Neural cell (in vitro differentiated cells): Measurements from ENCODE around the gene BTBD9. TPM values are rescaled to one million over a fixed set of nuclear protein-coding genes. Genes with fewer than 3 reads are reported as not detected.

Experiments
- H2AFZ ChIP-seq: fragments of 200-600, 300-800 bp; sonication (generic), shearing (Covaris generic); 2 replicates; pipeline ENCODE4 v1.6.0; 2014; ENCODE audit warnings: low read depth, mild to moderate bottlenecking, antibody characterized with exemption, low read length, moderate library complexity
- H3F3A ChIP-seq: fragments of 200-600 bp; shearing (Covaris generic); 2 replicates; pipeline ENCODE4 v1.6.1; 2016; ENCODE audit warnings: mild to moderate bottlenecking, moderate library complexity, mixed read lengths, antibody characterized with exemption, low read length; ENCODE audit not compliant: insufficient read depth, poor library complexity, severe bottlenecking
- H3K27ac ChIP-seq: fragments of 200-600, 300-800 bp; sonication (generic), shearing (Covaris generic); 2 replicates; pipeline ENCODE4 v1.5.1; 2014; ENCODE audit warnings: mild to moderate bottlenecking, low read length, moderate library complexity
- H3K27me3 ChIP-seq: fragments of 300-800, 200-600 bp; sonication (generic), shearing (Covaris generic); 2 replicates; pipeline ENCODE4 v1.6.0; 2014; ENCODE audit warnings: mild to moderate bottlenecking, low read depth, low read length, moderate library complexity; ENCODE audit not compliant: insufficient read depth
- H3K36me3 ChIP-seq: fragments of 300-800, 200-600 bp; sonication (generic), shearing (Covaris generic); 2 replicates; pipeline ENCODE4 v1.5.1; 2014; ENCODE audit warnings: mild to moderate bottlenecking, antibody characterized with exemption, low read length, moderate library complexity; ENCODE audit not compliant: insufficient read depth
- H3K4me2 ChIP-seq: fragments of 300-800, 200-600 bp; sonication (generic), shearing (Covaris generic); 2 replicates; pipeline ENCODE4 v1.6.0; 2014; ENCODE audit warnings: mild to moderate bottlenecking, low read length
- H3K4me3 ChIP-seq: fragments of 300-800, 200-600 bp; sonication (generic), shearing (Covaris generic); 2 replicates; pipeline ENCODE4 v1.5.1; 2014; ENCODE audit warnings: mild to moderate bottlenecking, low read length, moderate library complexity
- H3K79me2 ChIP-seq: fragments of 200-600 bp; shearing (Covaris generic); replicated peaks from 2 replicates; pipeline ENCODE4 v1.6.0; 2014; ENCODE audit warnings: mild to moderate bottlenecking, low read length, moderate library complexity; ENCODE audit not compliant: insufficient read depth
- H3K9ac ChIP-seq: fragments of 300-800, 200-600 bp; sonication (generic), shearing (Covaris generic); 2 replicates; pipeline ENCODE4 v1.6.1; 2016; ENCODE audit warnings: mild to moderate bottlenecking, low read length, mixed read lengths
- H3K9me2 ChIP-seq: fragments of 200-600 bp; shearing (Covaris generic); 2 replicates; pipeline ENCODE4 v1.6.1; 2016; ENCODE audit warnings: mild to moderate bottlenecking, low read length, mixed read lengths; ENCODE audit not compliant: insufficient read depth
- H3K9me3 ChIP-seq: fragments of 200-600, 300-800 bp; sonication (generic), shearing (Covaris generic); 2 replicates; pipeline ENCODE4 v1.6.1; 2016; ENCODE audit warnings: mild to moderate bottlenecking, mixed run types, low read length, moderate library complexity, mixed read lengths
- H4K20me1 ChIP-seq: fragments of 200-600 bp; shearing (Covaris generic); 2 replicates; pipeline ENCODE4 v1.6.1; 2016; ENCODE audit warnings: mild to moderate bottlenecking, mixed run types; ENCODE audit not compliant: insufficient read depth
- CTCF ChIP-seq: fragments of 450-650 bp; IDR thresholded peaks from 2 replicates; pipeline ENCODE4 v1.5.1; 2014; ENCODE audit warnings: antibody characterized with exemption, mild to moderate bottlenecking, moderate library complexity; ENCODE audit not compliant: poor library complexity, severe bottlenecking
- EP300 ChIP-seq: fragments of 450-650 bp; conservative IDR thresholded peaks from 2 replicates; pipeline ENCODE4 v1.6.1; 2014; ENCODE audit warnings: antibody characterized with exemption, mild to moderate bottlenecking, moderate library complexity; ENCODE audit not compliant: poor library complexity, severe bottlenecking
- EZH2 ChIP-seq: fragments of 200-600, 300-800 bp; shearing (Covaris generic), sonication (generic); IDR thresholded peaks from 2 replicates; pipeline ENCODE4 v1.6.1; 2014; ENCODE audit warnings: antibody characterized with exemption, low read length, borderline replicate concordance, mild to moderate bottlenecking; ENCODE audit not compliant: insufficient read depth, poor library complexity, severe bottlenecking
- MXI1 ChIP-seq: fragments of 450-650 bp; conservative IDR thresholded peaks from 2 replicates; pipeline ENCODE4 v1.6.1; 2014; ENCODE audit warnings: antibody characterized with exemption, mild to moderate bottlenecking; ENCODE audit not compliant: poor library complexity, severe bottlenecking
- POLR2AphosphoS5 ChIP-seq: IDR thresholded peaks from 2 replicates; pipeline ENCODE4 v1.6.1; 2012
- RAD21 ChIP-seq: fragments of 450-650 bp; conservative IDR thresholded peaks from 2 replicates; pipeline ENCODE4 v1.6.1; 2014; ENCODE audit warnings: antibody characterized with exemption, mild to moderate bottlenecking, moderate library complexity
- SMC3 ChIP-seq: fragments of 450-650 bp; conservative IDR thresholded peaks from 2 replicates; pipeline ENCODE4 v1.6.1; 2014; ENCODE audit warnings: antibody characterized with exemption, mild to moderate bottlenecking, moderate library complexity; ENCODE audit not compliant: poor library complexity
- TAF1 ChIP-seq: IDR thresholded peaks from 2 replicates; pipeline ENCODE4 v1.6.1; 2012; ENCODE audit warnings: low read depth
- polyA plus RNA-seq: library from polyadenylated mRNA; depleted of rRNA; stranded (reverse); fragments of >200 nt; gene quantifications from 2 replicates; pipeline ENCODE4 v1.2.3, GENCODE V29; 2014
- TF ChIP-seq, protein P1 (sequence below): IDR thresholded peaks from 2 replicates; pipeline ENCODE4 v1.6.1; 2012; ENCODE audit warnings: borderline replicate concordance

BTBD9 gene
- polyA plus RNA-seq, 1 donor from 2014 or later: 6.2 TPM

DNA sequence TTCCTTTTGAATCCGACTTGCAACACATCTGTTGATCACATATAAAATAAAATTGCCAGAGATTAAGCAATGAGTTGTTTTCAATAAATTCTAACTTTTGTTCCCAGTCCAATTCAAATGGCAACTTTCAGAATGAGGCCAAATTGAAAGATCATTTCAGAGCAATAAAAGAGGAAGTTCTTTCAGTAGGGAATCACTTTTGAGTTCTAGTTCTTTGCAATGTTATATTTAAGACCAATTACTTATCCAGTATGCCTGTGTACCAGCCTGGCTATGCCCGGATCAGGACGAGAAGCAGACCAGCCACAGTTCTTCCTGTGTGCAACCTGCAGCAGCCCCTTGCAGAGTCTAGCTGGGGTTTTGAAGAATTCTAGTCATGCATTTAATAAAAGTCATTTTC, 232.5 kb downstream of the BTBD9 start:
- Histone ChIP-seq H3K27ac (no peak overlapping the region), H2AFZ (no peak overlapping the region), H3F3A (no peaks in the 10 kb centered on the region), H3K9me2 (no peaks in the 10 kb centered on the region), H3K27me3 (no peaks in the 10 kb centered on the region), H3K4me3 (no peak overlapping the region), H4K20me1 (no peaks in the 10 kb centered on the region), H3K9me3 (no peaks in the 10 kb centered on the region), H3K4me2 (no peak overlapping the region), H3K36me3 (no peaks in the 10 kb centered on the region), H3K9ac (no peak overlapping the region), H3K79me2 (no peaks in the 10 kb centered on the region)
- no peak for TF ChIP-seq SMC3
- no peak for TF ChIP-seq TAF1

GRCh38 chr6:38406096-38406495, 233.6 kb downstream of the BTBD9 start:
- no peak for TF ChIP-seq SMC3
- TF ChIP-seq, protein P1, sequence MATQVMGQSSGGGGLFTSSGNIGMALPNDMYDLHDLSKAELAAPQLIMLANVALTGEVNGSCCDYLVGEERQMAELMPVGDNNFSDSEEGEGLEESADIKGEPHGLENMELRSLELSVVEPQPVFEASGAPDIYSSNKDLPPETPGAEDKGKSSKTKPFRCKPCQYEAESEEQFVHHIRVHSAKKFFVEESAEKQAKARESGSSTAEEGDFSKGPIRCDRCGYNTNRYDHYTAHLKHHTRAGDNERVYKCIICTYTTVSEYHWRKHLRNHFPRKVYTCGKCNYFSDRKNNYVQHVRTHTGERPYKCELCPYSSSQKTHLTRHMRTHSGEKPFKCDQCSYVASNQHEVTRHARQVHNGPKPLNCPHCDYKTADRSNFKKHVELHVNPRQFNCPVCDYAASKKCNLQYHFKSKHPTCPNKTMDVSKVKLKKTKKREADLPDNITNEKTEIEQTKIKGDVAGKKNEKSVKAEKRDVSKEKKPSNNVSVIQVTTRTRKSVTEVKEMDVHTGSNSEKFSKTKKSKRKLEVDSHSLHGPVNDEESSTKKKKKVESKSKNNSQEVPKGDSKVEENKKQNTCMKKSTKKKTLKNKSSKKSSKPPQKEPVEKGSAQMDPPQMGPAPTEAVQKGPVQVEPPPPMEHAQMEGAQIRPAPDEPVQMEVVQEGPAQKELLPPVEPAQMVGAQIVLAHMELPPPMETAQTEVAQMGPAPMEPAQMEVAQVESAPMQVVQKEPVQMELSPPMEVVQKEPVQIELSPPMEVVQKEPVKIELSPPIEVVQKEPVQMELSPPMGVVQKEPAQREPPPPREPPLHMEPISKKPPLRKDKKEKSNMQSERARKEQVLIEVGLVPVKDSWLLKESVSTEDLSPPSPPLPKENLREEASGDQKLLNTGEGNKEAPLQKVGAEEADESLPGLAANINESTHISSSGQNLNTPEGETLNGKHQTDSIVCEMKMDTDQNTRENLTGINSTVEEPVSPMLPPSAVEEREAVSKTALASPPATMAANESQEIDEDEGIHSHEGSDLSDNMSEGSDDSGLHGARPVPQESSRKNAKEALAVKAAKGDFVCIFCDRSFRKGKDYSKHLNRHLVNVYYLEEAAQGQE: no peak
- TF ChIP-seq MXI1: no peak
- TF ChIP-seq EZH2: no peak
- TF ChIP-seq RAD21: no peak
- TF ChIP-seq POLR2AphosphoS5: no peak
- Histone ChIP-seq H3K36me3 (no peaks in the 10 kb centered on the region), H3K27ac (no peak overlapping the region), H3K4me2 (no peak overlapping the region), H2AFZ (no peak overlapping the region), H3K9me2 (no peaks in the 10 kb centered on the region), H3F3A (no peaks in the 10 kb centered on the region), H3K9me3 (no peaks in the 10 kb centered on the region), H3K79me2 (no peaks in the 10 kb centered on the region), H3K27me3 (no peaks in the 10 kb centered on the region), H3K4me3 (no peak overlapping the region), H3K9ac (no peak overlapping the region), H4K20me1 (no peaks in the 10 kb centered on the region)

DNA sequence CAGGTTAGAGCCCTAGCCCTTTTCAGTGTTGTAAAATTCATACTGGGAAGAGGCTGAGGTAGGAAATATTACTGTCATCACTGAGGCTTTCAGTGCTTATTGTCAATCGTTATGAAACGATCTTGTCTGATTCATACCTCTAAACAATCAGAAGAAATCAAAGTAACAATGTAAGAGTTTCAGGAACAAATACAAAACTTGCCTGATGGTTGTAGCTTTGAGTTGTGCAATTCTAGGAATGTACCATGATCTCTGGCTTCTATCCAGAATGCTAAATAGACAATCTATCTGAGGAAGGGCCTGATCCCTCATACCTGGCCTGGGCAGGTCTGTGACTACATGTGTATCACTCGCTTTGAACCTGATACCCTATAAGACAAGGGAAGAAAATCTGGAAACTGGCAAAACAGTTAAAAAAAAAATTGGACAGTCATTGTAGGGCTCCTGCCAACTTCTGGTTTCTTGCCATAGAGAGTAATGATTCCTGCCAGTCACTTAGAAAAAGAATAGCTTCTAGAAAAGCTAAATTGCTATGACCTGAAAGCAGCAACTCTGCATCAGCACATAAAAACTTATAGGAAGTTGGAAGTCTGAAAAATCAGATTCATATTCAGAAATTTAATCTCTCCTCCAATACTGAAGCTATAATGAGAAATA, 234.7 kb downstream of the BTBD9 start:
- Histone ChIP-seq H3F3A (no peaks in the 10 kb centered on the region), H3K27me3 (no peaks in the 10 kb centered on the region), H3K9me2 (no peaks in the 10 kb centered on the region), H3K9me3 (no peaks in the 10 kb centered on the region), H3K4me3 (no peak overlapping the region), H4K20me1 (no peaks in the 10 kb centered on the region), H3K36me3 (no peaks in the 10 kb centered on the region), H2AFZ (no peak overlapping the region), H3K79me2 (no peaks in the 10 kb centered on the region), H3K9ac (no peak overlapping the region), H3K4me2 (no peak overlapping the region), H3K27ac (no peak overlapping the region)
- no peak for TF ChIP-seq POLR2AphosphoS5
- TF ChIP-seq, protein P1: no peak
- no peak for TF ChIP-seq EP300
- TF ChIP-seq TAF1: no peak
- TF ChIP-seq MXI1: no peak
- TF ChIP-seq CTCF: no peak
- no peak for TF ChIP-seq RAD21
- TF ChIP-seq SMC3: no peak
- TF ChIP-seq EZH2: no peak
